Mesenteric fat pad (tissue), 1 donor: ENCODE results near the gene UQCC2. TPM values are rescaled to one million over a fixed set of nuclear protein-coding genes. Genes with fewer than 3 reads are reported as not detected.

Experiments used
- DNase-seq: peaks from one replicate; pipeline ENCODE4 v3.0.0-alpha.2; 2020; ENCODE audit warnings: low spot score
- total RNA-seq: library from RNA; stranded (reverse); fragmentation: NEBNext Ultra II Directional; extraction: Animal tissue kit (Norgen Biotek cat#: 25700); gene quantifications from one replicate; pipeline ENCODE4 v1.2.1, GENCODE V29; 2021
- donor health status: DM: yes; HTN: yes; CAD: no.

Gene UQCC2
- total RNA-seq, 1 donor from 2014 or later, result 47.0 TPM

- DNase-seq, result no peak
These were observed 32.7 kb upstream of the UQCC2 start for GRCh38 chr6:33744001-33744848.

- no peak for DNase-seq
These were observed 31.3 kb upstream of the UQCC2 start for GRCh38 chr6:33742837-33743236.

DNA sequence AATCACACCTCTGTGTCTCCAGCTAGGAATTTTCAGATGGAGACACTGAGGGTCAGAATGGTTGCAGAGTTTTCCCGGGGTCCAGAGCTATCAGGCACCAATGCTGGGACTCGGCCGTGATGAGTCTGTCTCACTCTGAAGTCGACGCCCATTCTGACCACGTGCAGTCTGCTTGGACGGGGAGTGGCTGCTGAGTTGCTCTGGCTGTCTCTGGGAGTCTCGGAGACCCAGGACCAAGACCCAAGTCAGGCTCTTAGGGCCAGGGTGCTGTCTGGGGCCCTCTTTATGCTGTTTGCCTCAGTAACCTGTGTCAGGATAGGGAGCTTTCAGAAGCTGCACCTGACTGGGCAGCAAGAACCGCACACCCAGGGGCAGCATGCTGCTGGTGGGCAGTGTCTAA, 30.6 kb upstream of the UQCC2 start:
- no peak for DNase-seq

GRCh38 chr6:33740794-33741193, 29.3 kb upstream of the UQCC2 start:
- no peak for DNase-seq

DNA sequence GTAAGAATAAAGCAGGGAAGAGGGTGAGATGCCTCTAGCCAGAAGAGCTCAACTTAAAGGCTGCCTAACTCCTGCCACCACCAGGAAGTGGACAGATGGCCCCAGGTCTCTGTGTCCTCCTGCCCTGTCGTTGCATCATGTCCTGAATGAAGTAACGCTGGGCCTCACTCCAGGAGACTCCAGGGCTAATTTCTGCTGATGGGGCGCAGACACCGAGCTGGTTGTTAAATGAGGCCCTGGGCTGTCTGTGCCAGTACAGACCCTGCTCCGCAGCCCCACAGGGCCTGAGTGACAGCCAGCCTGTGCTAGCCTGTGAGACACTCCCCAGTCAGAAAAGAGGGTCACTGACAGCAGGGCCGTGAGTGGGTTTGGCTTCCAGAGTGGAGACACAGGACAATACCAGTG, 28.7 kb upstream of the UQCC2 start:
- no peak for DNase-seq

DNA sequence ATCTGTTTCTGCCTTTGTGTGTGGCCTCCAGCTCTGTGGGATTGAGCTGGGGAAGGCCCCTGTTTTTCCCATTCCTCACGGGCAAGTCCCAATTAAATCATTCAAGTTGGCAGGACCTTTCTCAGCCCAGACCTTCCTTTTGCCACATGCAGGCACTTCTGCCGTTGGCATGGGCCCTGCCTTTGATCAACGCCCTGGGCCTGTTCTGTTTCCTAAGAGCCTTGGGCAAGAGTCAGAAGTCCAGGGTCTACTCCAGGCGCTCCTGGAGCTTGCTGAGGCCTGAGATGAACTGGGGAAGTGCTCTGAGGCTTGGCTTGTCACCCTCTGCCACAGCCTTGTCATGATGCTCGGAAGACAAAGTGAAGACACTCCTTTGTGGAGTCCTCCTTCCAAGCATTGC, 28.1 kb upstream of the UQCC2 start:
- no peak for DNase-seq

DNA sequence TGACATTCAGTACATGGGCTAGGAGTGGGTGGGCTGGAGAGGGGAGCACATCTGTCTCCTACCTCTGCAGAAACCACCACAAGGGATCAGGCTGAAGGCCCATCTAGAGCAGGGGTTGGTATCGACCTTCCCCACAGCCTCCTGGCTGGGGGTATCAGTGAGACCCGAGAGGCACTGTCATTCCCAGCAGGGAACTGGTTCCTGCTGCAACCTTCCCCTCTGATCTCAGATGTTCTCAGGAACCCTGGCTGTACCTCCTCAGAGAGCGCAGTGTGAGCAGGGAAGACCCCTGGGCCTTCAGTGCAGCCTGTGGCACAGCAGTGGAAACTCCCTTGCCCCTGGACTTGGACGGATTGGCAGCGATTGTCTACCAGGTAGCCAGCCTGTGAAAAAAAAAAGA, 27.4 kb upstream of the UQCC2 start:
- DNase-seq, result no peak

DNA sequence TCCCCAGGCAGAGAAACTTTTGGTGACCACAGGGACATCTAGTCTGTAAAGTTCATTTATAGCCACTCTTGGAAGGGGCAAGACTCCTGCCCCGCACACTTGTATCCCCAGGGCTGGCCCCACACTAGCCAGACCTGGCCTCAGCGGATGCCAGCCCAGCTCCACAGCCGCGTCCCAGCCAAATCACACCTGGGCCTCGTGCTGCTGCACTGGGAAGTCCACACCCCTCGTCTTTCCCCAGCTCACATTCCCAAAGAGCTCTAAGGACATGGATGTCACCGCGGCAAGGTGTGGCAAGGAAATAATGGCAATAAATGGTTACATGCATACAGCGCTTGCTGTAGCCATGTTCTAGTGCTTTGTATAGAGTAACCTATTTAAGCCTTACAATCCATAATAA, 26.7 kb upstream of the UQCC2 start:
- DNase-seq, result no peak

DNA sequence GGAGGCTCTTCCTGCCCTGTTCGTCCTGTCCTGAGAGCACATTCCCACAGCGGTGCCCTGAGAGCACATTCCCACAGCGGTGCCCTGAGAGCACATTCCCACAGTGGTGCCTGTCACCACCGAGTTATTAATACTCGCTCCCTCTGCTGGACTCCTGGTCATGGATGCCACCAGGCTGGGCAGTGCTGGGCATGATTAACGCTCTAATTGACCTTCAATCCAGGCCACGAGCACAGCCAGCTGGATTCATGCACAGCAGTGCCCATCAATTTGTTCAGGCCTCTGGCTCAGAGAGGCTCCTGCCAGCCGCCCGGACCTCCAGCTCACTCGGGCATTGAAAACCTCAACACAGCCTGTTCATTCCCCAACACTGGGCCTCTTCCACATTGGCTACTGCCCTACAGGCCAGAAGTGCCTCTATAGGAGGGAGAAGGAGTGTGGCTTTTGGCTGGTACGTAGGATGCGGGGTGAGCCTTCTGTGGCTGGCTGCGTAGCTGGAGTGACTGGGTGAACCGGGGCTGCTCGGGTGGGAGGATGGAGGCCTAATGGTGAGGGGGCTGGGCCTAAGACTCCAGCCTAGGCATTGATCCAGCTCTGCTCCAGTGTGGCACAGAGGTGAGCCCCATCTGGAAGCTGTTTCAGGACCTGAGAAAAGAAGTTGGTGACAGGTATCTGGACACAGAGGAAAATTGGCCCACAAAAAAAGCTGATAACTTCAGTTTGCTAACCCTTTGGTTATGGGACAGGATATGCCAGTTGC, 25.9 kb upstream of the UQCC2 start:
- no peak for DNase-seq

DNA sequence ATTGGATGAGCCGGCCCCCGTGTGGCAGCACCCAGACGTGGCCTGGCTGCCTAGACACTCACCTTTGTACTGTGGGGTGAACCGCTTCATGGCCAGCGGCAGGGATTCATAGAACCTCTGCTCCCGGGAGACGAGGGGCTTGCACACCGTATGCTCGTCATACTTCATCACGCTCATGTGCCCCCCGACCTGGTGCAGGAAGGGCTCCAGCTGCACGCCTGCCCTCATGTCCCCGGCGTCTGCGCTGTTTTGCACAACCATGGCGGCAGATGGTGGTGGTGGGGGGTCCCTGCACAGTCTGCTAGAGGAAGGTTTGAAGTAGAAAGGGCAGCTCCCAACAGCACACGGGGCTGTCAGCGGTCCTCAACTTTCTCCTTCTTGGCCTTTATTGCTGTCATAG, 23.7 kb upstream of the UQCC2 start:
- DNase-seq, result no peak

GRCh38 chr6:33733709-33734007, 22.2 kb upstream of the UQCC2 start:
- DNase-seq, result no peak

DNA sequence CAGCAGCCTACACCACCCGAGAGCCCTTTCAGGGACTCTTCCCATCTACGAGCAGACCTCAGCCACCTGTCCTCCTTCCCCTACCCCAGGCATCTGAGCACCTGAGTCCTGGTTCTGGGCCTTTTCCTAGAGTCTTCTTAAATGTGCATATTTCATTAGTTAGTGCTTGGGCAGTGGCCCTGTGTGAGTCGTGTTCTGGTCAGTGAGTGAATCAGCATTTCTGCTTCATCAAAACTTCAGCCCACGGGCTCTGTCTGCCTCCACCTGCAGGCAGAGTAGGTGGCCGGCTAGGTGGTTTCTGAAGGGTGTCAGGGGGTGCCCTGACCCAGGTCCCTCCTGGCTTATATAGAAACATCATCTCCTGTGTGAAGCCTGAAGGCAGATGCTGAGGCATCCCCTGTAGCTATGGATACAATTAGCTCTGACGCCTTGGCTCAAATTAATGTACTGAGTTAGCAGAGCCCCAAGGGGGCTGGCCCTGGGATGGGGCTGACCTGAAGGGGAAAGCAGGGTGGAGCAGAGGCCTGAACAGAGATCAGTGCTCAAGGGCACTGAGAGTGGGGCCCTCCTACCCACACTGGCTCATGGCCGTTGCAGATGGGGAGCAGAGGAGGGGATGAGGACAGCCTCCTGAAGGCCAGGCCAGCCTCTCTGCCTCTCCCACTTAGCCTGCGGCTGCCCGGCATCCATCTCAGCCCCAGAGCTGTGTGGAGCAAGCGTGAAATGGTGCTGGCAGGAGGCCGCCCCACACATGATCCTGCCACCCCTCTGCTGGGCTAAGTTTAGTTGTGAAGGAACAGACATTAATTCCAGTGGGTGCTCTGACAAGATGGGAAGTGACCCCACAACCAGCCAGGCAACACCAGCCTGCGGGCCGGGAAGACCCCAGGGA, 21.6 kb upstream of the UQCC2 start:
- no peak for DNase-seq

GRCh38 chr6:33732385-33732784, 20.9 kb upstream of the UQCC2 start:
- no peak for DNase-seq

DNA sequence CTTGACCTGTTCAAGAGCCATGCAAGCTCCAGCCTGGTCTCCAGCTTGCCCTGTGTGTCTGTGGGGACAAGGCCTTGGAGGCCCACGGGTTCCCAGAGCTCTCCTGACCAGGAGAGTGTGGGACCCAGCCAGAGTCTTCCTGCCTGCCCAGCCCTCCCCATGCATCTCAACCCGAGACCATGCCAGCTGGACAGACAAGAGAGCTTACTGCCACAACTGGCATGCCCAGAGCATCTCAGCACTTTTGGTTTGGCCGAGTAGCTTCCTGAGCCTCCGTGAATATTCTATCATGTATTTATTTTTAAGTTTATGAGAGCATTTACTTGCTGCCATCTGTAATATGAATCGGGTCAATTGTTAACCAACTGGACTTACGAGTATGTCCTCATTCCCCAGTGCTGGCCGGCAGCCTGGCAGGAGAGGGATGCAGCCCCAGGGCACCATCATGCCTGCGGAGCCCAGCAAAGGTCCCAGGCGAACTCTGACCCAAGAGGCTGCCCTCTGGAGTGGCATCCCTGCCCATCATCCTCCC, 20.3 kb upstream of the UQCC2 start:
- DNase-seq, result no peak

DNA sequence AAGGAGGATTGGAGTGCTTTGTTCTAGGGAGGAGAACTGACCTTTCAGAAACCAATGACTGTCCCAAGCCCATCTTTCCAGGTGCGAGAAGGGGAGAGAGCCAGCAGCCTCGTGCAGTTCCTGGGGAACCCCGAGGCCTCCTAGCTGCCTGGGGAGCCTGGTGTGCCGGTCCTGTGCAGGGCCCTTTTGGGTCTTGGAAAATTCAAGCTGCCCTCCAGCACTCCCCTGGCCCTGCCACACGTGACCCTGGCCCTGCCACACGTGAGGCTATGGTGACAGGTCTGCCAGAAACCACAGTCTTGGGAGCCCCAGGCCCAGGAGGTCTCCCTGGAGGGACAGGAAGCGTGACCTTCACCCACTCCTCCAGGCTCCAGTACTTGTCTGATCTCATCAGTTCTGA, 19.5 kb upstream of the UQCC2 start:
- no peak for DNase-seq

GRCh38 chr6:33730611-33731010, 19.1 kb upstream of the UQCC2 start:
- DNase-seq, result no peak

DNA sequence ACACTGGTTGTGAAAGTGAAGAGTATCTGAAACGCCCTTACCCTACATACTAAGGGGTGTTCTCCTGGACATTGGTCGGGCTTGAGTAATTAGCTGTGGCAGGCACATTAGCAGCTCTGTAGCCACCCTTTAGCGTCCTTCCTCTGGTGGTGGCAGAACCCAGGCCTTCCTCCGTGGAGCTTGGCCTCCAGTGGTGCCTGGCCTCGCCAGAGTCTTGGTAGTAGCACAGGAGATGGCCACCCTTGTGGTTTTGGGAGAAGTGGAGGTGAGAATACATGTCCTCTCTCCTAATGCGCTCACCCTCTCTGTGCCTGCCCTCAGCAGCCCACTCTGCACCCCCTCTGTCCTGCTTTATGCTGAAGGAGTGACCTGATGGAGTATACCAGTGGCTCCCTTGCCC, 17.6 kb upstream of the UQCC2 start:
- no peak for DNase-seq

GRCh38 chr6:33728438-33728837, 16.9 kb upstream of the UQCC2 start:
- no peak for DNase-seq

DNA sequence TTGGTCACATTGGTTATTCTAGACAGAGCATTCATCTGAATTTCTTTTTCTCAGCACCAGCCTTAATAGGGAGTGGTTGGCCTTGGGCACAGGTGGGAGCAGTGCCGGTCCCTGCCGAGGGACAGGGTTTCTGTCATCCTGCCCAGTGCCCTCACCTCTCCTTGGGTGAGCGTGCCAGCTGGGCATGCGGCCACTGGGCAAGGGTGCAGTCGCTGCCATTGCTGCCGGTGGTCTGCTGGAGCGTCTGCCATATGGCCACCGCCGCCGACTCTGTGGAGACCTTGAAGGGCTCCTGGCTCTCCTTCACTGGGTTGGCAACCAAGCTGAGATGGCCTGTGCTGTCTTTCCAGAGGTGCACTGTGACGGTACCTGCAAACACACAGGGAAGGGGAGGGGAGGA, 16.4 kb upstream of the UQCC2 start:
- no peak for DNase-seq

GRCh38 chr6:33727126-33727525, 15.6 kb upstream of the UQCC2 start:
- no peak for DNase-seq

GRCh38 chr6:33726696-33727095, 15.2 kb upstream of the UQCC2 start:
- no peak for DNase-seq
